ENCODE results near the gene ENOX1.

ENOX1 gene

GRCh38 chr13:43316946-43317353 is 469.8 kb downstream of the ENOX1 start:
- Histone ChIP-seq H3K9ac (ENCODE audit: low read length) (peak overlapping the region; percentile 65), H3K14ac (ENCODE audit: low read length in 2 of 2) (peak overlapping the region in 1 of 2 experiments; percentile 41), H4K91ac (ENCODE audit: low read length) (no peak overlapping the region), H2BK12ac (ENCODE audit: low read length in 2 of 2) (peak overlapping the region in 1 of 2 experiments; percentile 71), H3K4me2 (ENCODE audit: low read length, poor library complexity, severe bottlenecking) (peak overlapping the region; percentile 47), H3K18ac (ENCODE audit: low read depth in 1 of 2, low read length in 2 of 2) (peak overlapping the region; percentile 40 to 72), H3K4ac (ENCODE audit: low read depth in 1 of 2, low read length in 2 of 2) (peak overlapping the region in 1 of 2 experiments; percentile 24), H2AFZ (ENCODE audit: low read depth, low read length) (peak overlapping the region; percentile 18), H4K8ac (ENCODE audit: low read length) (no peak overlapping the region), H3K27ac (ENCODE audit: low read length, poor library complexity, severe bottlenecking) (no peak overlapping the region), H3K4me1 (ENCODE audit: control insufficient read depth, insufficient read depth, low read depth, low read length) (peaks cover 4% of the 10 kb centered on the region), H3K79me1 (replicated peaks; ENCODE audit: low read length, poor library complexity, severe bottlenecking) (no peaks in the 10 kb centered on the region), H2BK120ac (ENCODE audit: low read depth, low read length) (no peak overlapping the region), H2BK5ac (ENCODE audit: low read depth, low read length, poor library complexity, severe bottlenecking) (no peak overlapping the region), H3K27me3 (ENCODE audit: control insufficient read depth in 1 of 2, insufficient read depth in 1 of 2, low read length in 2 of 2) (no peaks in the 10 kb centered on the region), H3K23ac (ENCODE audit: low read length in 2 of 2) (no peak overlapping the region), H3K9me3 (ENCODE audit: control insufficient read depth, low read length) (no peaks in the 10 kb centered on the region), H2BK15ac (ENCODE audit: low read depth, poor library complexity, severe bottlenecking) (no peak overlapping the region), H2AK5ac (ENCODE audit: low read length, severe bottlenecking) (no peak overlapping the region), H3K36me3 (ENCODE audit: control insufficient read depth in 1 of 2, insufficient read depth in 2 of 2, low read depth in 1 of 2, low read length in 2 of 2) (peaks cover 0 to 26% of the 10 kb centered on the region in 2 experiments), H3K4me3 (ENCODE audit: insufficient read depth in 1 of 2, low read depth in 1 of 2, low read length in 2 of 2) (peak overlapping the region in 1 of 2 experiments; percentile 69)
- 70% methylated on average over 4 of the region's 4 CpGs for WGBS
- peak; percentile 50 for DNase-seq

- Histone ChIP-seq H3K9ac (ENCODE audit: low read length) (no peak overlapping the region), H2AFZ (ENCODE audit: low read depth, low read length) (no peak overlapping the region), H3K27me3 (ENCODE audit: control insufficient read depth in 1 of 2, insufficient read depth in 1 of 2, low read length in 2 of 2) (no peaks in the 10 kb centered on the region), H3K4me1 (ENCODE audit: control insufficient read depth, insufficient read depth, low read depth, low read length) (peaks cover 4% of the 10 kb centered on the region), H2BK12ac (ENCODE audit: low read length in 2 of 2) (peak overlapping the region in 1 of 2 experiments; percentile 72), H3K4ac (ENCODE audit: low read depth in 1 of 2, low read length in 2 of 2) (no peak overlapping the region), H3K4me3 (ENCODE audit: insufficient read depth in 1 of 2, low read depth in 1 of 2, low read length in 2 of 2) (no peak overlapping the region), H2AK5ac (ENCODE audit: low read length, severe bottlenecking) (no peak overlapping the region), H3K36me3 (ENCODE audit: control insufficient read depth in 1 of 2, insufficient read depth in 2 of 2, low read depth in 1 of 2, low read length in 2 of 2) (peaks cover 0 to 19% of the 10 kb centered on the region in 2 experiments), H3K4me2 (ENCODE audit: low read length, poor library complexity, severe bottlenecking) (no peak overlapping the region), H3K27ac (ENCODE audit: low read length, poor library complexity, severe bottlenecking) (no peak overlapping the region), H3K14ac (ENCODE audit: low read length in 2 of 2) (no peak overlapping the region), H2BK120ac (ENCODE audit: low read depth, low read length) (no peak overlapping the region), H4K8ac (ENCODE audit: low read length) (no peak overlapping the region), H3K9me3 (ENCODE audit: control insufficient read depth, low read length) (no peaks in the 10 kb centered on the region), H3K23ac (ENCODE audit: low read length in 2 of 2) (no peak overlapping the region), H2BK15ac (ENCODE audit: low read depth, poor library complexity, severe bottlenecking) (no peak overlapping the region), H4K91ac (ENCODE audit: low read length) (no peak overlapping the region), H3K79me1 (replicated peaks; ENCODE audit: low read length, poor library complexity, severe bottlenecking) (no peaks in the 10 kb centered on the region), H3K18ac (ENCODE audit: low read depth in 1 of 2, low read length in 2 of 2) (peak overlapping the region in 1 of 2 experiments; percentile 30), H2BK5ac (ENCODE audit: low read depth, low read length, poor library complexity, severe bottlenecking) (no peak overlapping the region)
- WGBS, result no CpG with 5 or more reads among the region's 2 CpGs
- no peak for DNase-seq
Observed at GRCh38 chr13:43316281-43316680, 470.5 kb downstream of the ENOX1 start.

GRCh38 chr13:43315522-43315921 is 471.2 kb downstream of the ENOX1 start:
- no peak overlapping the region for H3K14ac ChIP-seq (ENCODE audit: low read length in 2 of 2)
- H4K91ac ChIP-seq (ENCODE audit: low read length), result no peak overlapping the region
- H3K23ac ChIP-seq (ENCODE audit: low read length in 2 of 2), result no peak overlapping the region
- H3K4ac ChIP-seq (ENCODE audit: low read depth in 1 of 2, low read length in 2 of 2), result no peak overlapping the region
- no peak for DNase-seq
- H3K4me1 ChIP-seq (ENCODE audit: control insufficient read depth, insufficient read depth, low read depth, low read length), result peaks cover 4% of the 10 kb centered on the region
- no peak overlapping the region for H2AK5ac ChIP-seq (ENCODE audit: low read length, severe bottlenecking)
- H2AFZ ChIP-seq (ENCODE audit: low read depth, low read length), result no peak overlapping the region
- H3K79me1 ChIP-seq (replicated peaks; ENCODE audit: low read length, poor library complexity, severe bottlenecking), result no peaks in the 10 kb centered on the region
- no peaks in the 10 kb centered on the region for H3K9me3 ChIP-seq (ENCODE audit: control insufficient read depth, low read length)
- H3K4me2 ChIP-seq (ENCODE audit: low read length, poor library complexity, severe bottlenecking), result no peak overlapping the region
- WGBS, result 96% methylated on average over 3 of the region's 5 CpGs
- H2BK12ac ChIP-seq (ENCODE audit: low read length in 2 of 2), result no peak overlapping the region
- no peak overlapping the region for H2BK15ac ChIP-seq (ENCODE audit: low read depth, poor library complexity, severe bottlenecking)
- H3K18ac ChIP-seq (ENCODE audit: low read depth in 1 of 2, low read length in 2 of 2), result no peak overlapping the region
- H3K9ac ChIP-seq (ENCODE audit: low read length), result no peak overlapping the region
- H3K27me3 ChIP-seq (ENCODE audit: control insufficient read depth in 1 of 2, insufficient read depth in 1 of 2, low read length in 2 of 2), result no peaks in the 10 kb centered on the region
- H4K8ac ChIP-seq (ENCODE audit: low read length), result no peak overlapping the region
- no peak overlapping the region for H2BK5ac ChIP-seq (ENCODE audit: low read depth, low read length, poor library complexity, severe bottlenecking)
- peaks cover 0 to 13% of the 10 kb centered on the region in 2 experiments for H3K36me3 ChIP-seq (ENCODE audit: control insufficient read depth in 1 of 2, insufficient read depth in 2 of 2, low read depth in 1 of 2, low read length in 2 of 2)
- no peak overlapping the region for H3K27ac ChIP-seq (ENCODE audit: low read length, poor library complexity, severe bottlenecking)
- H3K4me3 ChIP-seq (ENCODE audit: insufficient read depth in 1 of 2, low read depth in 1 of 2, low read length in 2 of 2), result no peak overlapping the region
- H2BK120ac ChIP-seq (ENCODE audit: low read depth, low read length), result no peak overlapping the region

- Histone ChIP-seq H4K91ac (ENCODE audit: low read length) (no peak overlapping the region), H2BK5ac (ENCODE audit: low read depth, low read length, poor library complexity, severe bottlenecking) (no peak overlapping the region), H2BK12ac (ENCODE audit: low read length in 2 of 2) (peak overlapping the region in 1 of 2 experiments; percentile 20), H3K4me2 (ENCODE audit: low read length, poor library complexity, severe bottlenecking) (no peak overlapping the region), H2AFZ (ENCODE audit: low read depth, low read length) (no peak overlapping the region), H3K9me3 (ENCODE audit: control insufficient read depth, low read length) (no peaks in the 10 kb centered on the region), H2BK15ac (ENCODE audit: low read depth, poor library complexity, severe bottlenecking) (no peak overlapping the region), H3K9ac (ENCODE audit: low read length) (no peak overlapping the region), H2BK120ac (ENCODE audit: low read depth, low read length) (no peak overlapping the region), H3K36me3 (ENCODE audit: control insufficient read depth in 1 of 2, insufficient read depth in 2 of 2, low read depth in 1 of 2, low read length in 2 of 2) (no peaks in the 10 kb centered on the region), H3K14ac (ENCODE audit: low read length in 2 of 2) (no peak overlapping the region), H3K4me1 (ENCODE audit: control insufficient read depth, insufficient read depth, low read depth, low read length) (peaks cover 3% of the 10 kb centered on the region), H4K8ac (ENCODE audit: low read length) (no peak overlapping the region), H3K27me3 (ENCODE audit: control insufficient read depth in 1 of 2, insufficient read depth in 1 of 2, low read length in 2 of 2) (no peaks in the 10 kb centered on the region), H3K4me3 (ENCODE audit: insufficient read depth in 1 of 2, low read depth in 1 of 2, low read length in 2 of 2) (no peak overlapping the region), H3K79me1 (replicated peaks; ENCODE audit: low read length, poor library complexity, severe bottlenecking) (no peaks in the 10 kb centered on the region), H3K27ac (ENCODE audit: low read length, poor library complexity, severe bottlenecking) (no peak overlapping the region), H3K4ac (ENCODE audit: low read depth in 1 of 2, low read length in 2 of 2) (no peak overlapping the region), H2AK5ac (ENCODE audit: low read length, severe bottlenecking) (no peak overlapping the region), H3K18ac (ENCODE audit: low read depth in 1 of 2, low read length in 2 of 2) (no peak overlapping the region), H3K23ac (ENCODE audit: low read length in 2 of 2) (no peak overlapping the region)
- 98% methylated on average over 3 of the region's 4 CpGs for WGBS
- DNase-seq, result no peak
Observed at GRCh38 chr13:43309311-43309710, 477.5 kb downstream of the ENOX1 start.

Measured in mesenchymal stem cell (in vitro differentiated cells and primary cell).